ENCODE results near the gene SLC1A3. TPM values are rescaled to one million over a fixed set of nuclear protein-coding genes. Genes with fewer than 3 reads are reported as not detected.

Gene SLC1A3
- total and polyA plus RNA-seq, 2 experiments from 2014 or later = 9.1 to 18.1 TPM

DNA sequence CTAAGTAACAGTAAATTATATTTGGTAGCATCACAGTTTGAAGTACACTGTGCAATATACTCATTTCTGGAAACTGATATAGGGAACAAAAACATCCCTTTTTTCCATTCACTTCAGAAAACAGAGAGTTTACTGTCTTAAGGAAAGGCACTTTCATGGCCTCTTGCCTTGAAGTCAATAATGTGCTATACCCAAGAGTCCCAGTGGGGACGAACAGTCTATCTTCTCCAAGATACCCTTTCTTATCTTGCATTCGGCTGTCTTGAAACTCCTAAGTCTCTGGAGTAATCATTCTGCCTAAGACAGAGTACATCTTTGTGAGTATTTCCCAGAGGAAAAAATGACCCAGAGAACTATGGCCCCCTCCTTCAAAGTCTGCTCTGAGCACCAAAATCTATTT is 107.1 kb downstream of the SLC1A3 start:
- no peak overlapping the region for H3K27ac ChIP-seq
- no peaks in the 10 kb centered on the region for H3K9me3 ChIP-seq (ENCODE audit: low read depth)
- TF ChIP-seq, protein P1, sequence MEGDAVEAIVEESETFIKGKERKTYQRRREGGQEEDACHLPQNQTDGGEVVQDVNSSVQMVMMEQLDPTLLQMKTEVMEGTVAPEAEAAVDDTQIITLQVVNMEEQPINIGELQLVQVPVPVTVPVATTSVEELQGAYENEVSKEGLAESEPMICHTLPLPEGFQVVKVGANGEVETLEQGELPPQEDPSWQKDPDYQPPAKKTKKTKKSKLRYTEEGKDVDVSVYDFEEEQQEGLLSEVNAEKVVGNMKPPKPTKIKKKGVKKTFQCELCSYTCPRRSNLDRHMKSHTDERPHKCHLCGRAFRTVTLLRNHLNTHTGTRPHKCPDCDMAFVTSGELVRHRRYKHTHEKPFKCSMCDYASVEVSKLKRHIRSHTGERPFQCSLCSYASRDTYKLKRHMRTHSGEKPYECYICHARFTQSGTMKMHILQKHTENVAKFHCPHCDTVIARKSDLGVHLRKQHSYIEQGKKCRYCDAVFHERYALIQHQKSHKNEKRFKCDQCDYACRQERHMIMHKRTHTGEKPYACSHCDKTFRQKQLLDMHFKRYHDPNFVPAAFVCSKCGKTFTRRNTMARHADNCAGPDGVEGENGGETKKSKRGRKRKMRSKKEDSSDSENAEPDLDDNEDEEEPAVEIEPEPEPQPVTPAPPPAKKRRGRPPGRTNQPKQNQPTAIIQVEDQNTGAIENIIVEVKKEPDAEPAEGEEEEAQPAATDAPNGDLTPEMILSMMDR (IDR thresholded peaks at IDR 0.05; ENCODE audit: low read depth, low read length) = no peak
- no peak for DNase-seq (ENCODE audit: low read depth in 1 of 2, low spot score in 1 of 2)
- no peaks in the 10 kb centered on the region for H3K36me3 ChIP-seq
- H3K4me1 ChIP-seq (ENCODE audit: low read depth) = peaks cover 22% of the 10 kb centered on the region
- H3K27me3 ChIP-seq = no peaks in the 10 kb centered on the region
- H3K4me3 ChIP-seq = no peak overlapping the region

DNA sequence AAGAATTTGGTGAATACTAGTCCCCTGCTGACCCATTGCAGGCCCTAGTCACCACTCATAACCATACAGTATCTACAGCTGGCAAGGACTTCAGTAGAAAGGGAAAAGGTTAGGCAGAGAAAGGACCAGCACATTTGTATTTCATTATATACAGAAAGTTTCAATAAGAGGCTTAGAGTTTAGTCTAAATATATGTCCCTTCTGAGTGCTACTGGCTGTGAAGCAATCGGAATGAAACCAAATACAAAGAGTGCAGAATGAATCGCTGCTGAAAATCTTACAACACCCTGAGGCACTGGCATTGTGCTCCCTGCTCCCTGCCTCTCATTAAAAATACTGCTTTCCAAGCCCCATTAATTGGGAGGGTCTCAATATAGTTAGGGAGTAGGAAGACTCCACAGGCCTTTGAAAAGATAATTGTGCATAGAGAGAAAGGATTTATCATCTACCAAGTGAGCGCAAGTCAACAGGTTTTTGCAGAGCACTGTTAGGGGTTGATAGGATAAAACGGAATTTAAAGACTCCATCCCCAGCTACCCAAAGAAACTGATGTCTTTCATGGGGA is 110.8 kb downstream of the SLC1A3 start:
- no peak for DNase-seq (ENCODE audit: low read depth in 1 of 2, low spot score in 1 of 2)
- Histone ChIP-seq H3K9me3 (ENCODE audit: low read depth) (no peaks in the 10 kb centered on the region), H3K27ac (no peak overlapping the region), H3K4me1 (ENCODE audit: low read depth) (peaks cover 14% of the 10 kb centered on the region), H3K27me3 (no peaks in the 10 kb centered on the region), H3K36me3 (no peaks in the 10 kb centered on the region), H3K4me3 (no peak overlapping the region)
- TF ChIP-seq, protein P1 (IDR thresholded peaks at IDR 0.05; ENCODE audit: low read depth, low read length) = no peak

DNA sequence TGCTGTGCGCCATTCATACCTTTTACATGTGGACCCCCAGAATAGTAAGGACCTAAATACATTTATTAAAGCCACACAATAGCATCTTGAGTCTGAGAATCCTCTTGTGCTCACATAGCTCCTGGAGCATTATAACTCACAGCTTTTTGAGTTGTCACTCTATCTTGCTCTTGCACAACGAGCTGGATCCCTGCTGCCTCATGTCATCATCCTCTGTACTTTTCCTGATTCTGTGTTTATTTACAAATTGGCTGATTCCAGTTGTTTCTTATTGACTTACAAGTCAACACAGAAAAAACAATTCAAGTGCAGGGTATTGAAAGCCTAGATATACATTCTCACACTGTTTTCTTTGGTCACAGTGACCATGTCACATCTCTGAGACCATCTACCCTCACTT is 112.9 kb downstream of the SLC1A3 start:
- Histone ChIP-seq H3K4me1 (ENCODE audit: low read depth) (peaks cover 6% of the 10 kb centered on the region), H3K9me3 (ENCODE audit: low read depth) (no peaks in the 10 kb centered on the region), H3K27ac (no peak overlapping the region), H3K36me3 (no peaks in the 10 kb centered on the region), H3K27me3 (no peaks in the 10 kb centered on the region), H3K4me3 (no peak overlapping the region)
- TF ChIP-seq, protein P1 (IDR thresholded peaks at IDR 0.05; ENCODE audit: low read depth, low read length) = no peak
- DNase-seq (ENCODE audit: low read depth in 1 of 2, low spot score in 1 of 2) = peak in 1 of 2 donors; percentile 21

DNA sequence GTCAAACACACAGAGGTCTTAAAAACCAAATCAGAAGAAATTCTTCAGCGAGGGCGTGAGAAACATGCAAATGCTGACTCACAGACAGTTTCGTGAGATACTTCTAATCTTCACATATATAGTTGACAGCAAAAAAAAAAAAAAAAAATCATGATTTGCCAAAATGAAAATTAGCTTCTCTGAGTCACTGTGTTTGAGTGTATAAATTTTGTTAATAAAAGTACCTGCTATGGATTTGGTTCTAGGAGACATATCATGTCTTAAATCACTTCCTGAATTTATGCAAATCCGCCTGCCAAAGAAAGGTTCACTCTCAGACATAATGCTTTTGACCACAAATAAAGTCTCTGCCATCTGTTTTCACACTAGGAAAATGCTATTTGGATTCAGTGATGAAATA is 114.3 kb downstream of the SLC1A3 start:
- Histone ChIP-seq H3K4me3 (no peak overlapping the region), H3K27ac (no peak overlapping the region), H3K9me3 (ENCODE audit: low read depth) (no peaks in the 10 kb centered on the region), H3K27me3 (no peaks in the 10 kb centered on the region), H3K4me1 (ENCODE audit: low read depth) (peaks cover 6% of the 10 kb centered on the region), H3K36me3 (no peaks in the 10 kb centered on the region)
- TF ChIP-seq, protein P1 (IDR thresholded peaks at IDR 0.05; ENCODE audit: low read depth, low read length) = no peak
- peak in 1 of 2 donors; percentile 25 for DNase-seq (ENCODE audit: low read depth in 1 of 2, low spot score in 1 of 2)

DNA sequence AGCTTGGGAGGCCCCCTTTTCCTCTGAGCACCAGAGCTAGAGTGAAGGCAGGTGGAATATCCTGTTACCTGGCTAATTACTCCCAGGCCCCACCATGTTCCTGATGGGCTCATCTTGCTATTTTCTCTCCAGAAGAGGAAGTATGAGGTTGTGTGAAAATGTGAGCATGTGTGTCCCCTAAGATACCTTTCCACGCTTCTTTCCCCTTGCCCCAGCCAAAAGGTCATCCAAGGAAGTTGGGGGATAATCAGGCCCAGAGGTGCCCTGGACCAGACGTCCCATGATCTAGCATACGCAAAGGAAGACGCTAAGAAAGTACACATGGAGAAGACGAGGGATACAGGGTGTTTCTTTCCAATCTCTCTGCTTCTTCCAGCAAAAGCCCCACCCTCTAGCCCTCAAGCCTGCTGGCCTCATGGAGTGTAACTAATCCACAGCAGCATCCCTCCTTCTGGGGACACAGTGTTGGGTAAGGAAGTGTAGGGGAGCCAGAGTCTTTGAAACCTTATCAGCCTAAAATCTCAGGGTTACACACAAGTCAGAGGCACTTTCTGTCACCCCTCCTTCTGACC is 115.3 kb downstream of the SLC1A3 start:
- H3K9me3 ChIP-seq (ENCODE audit: low read depth) = no peaks in the 10 kb centered on the region
- H3K27ac ChIP-seq = no peak overlapping the region
- TF ChIP-seq, protein P1 (IDR thresholded peaks at IDR 0.05; ENCODE audit: low read depth, low read length) = no peak
- H3K4me3 ChIP-seq = no peak overlapping the region
- no peak for DNase-seq (ENCODE audit: low read depth in 1 of 2, low spot score in 1 of 2)
- no peaks in the 10 kb centered on the region for H3K36me3 ChIP-seq
- H3K4me1 ChIP-seq (ENCODE audit: low read depth) = peaks cover 6% of the 10 kb centered on the region
- H3K27me3 ChIP-seq = no peaks in the 10 kb centered on the region
